Brain pericyte (primary cell): ENCODE data around the gene CATSPERZ.

Experiments
- DNase-seq: peaks from one replicate; pipeline ENCODE4 v3.0.0-alpha.2; 2012; ENCODE audit warnings: low read depth, low spot score

Gene CATSPERZ

GRCh38 chr11:64284962-64285884 is 14.9 kb upstream of the CATSPERZ start, which contains the start of gene GPR137:
GPR137 (plus strand) TSS chr11:64285848; CDS start chr11:64286525, 677 bp downstream.
- DNase-seq: no peak

GRCh38 chr11:64285885-64286800 is 14.0 kb upstream of the CATSPERZ start:
- no peak for DNase-seq

DNA sequence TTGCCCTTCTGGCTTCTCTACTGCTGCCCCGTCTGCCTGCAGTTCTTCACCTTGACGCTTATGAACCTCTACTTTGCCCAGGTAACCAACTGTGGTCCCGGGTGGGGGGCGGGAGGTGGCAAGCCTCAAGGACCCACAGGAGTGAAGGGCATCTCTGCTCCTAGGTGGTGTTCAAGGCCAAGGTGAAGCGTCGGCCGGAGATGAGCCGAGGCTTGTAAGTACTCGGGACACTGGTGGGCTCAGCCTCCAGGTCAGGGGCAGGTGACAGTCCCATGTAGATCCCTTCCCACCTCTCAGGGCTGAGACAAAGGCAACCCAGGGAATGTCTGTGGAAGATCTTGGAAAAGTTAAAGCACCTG is 13.4 kb upstream of the CATSPERZ start:
- DNase-seq: no peak

GRCh38 chr11:64287676-64288352 is 12.3 kb upstream of the CATSPERZ start:
- no peak for DNase-seq

- no peak for DNase-seq
Observed at GRCh38 chr11:64288353-64288750, 11.8 kb upstream of the CATSPERZ start.

GRCh38 chr11:64289002-64289564 is 11.1 kb upstream of the CATSPERZ start:
- no peak for DNase-seq

DNA sequence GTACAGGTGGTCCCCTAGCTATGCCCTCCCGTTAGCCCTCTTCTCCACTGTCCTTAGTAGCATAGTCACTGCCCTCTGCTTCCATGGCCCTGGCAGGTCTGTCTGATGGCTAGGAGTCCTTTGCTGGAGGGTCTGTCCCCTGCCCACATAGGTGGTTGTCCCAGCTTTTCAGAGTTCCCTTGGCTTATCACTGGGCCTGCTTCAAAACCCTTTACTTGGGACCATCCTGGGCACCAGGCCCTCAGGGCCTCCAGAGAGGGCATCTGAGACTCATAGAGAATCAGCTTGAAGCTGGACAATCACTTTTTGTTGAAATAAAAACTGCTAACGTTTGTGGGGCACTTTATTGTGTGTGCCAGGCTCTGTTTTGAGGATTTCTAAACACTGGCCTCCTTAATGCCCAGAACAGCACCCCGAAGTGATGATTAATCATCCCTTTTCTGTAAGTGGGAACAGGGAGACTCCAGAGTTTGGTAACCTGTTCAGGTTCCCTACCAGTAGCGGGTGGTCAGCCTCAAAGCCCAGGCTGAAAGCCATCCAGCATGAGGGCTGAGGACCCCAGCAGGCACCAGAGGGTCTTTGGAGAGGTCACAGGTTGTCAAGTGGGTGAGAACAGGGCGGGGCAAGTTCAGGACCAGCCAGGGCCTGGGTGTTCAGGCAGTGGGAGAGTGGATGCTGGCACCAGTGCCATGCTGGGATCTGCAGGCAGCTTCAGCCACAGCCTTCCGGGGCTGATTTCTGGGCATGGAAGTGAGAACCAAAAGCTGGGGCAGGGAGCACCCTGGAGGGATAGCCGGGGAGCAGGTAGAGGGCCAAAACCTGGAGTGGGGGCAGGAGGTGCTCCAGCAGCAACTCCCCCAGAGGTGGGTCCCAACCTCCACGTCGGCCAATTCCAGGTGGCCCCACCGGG is 9.6 kb upstream of the CATSPERZ start:
- DNase-seq: no peak

GRCh38 chr11:64291262-64291751 is 8.9 kb upstream of the CATSPERZ start, which contains the start of gene KCNK4:
KCNK4 (plus strand) TSS chr11:64291302; CDS start chr11:64293019, 1,717 bp downstream.
- no peak for DNase-seq

GRCh38 chr11:64291752-64292459 is 8.3 kb upstream of the CATSPERZ start:
- DNase-seq: no peak

DNA sequence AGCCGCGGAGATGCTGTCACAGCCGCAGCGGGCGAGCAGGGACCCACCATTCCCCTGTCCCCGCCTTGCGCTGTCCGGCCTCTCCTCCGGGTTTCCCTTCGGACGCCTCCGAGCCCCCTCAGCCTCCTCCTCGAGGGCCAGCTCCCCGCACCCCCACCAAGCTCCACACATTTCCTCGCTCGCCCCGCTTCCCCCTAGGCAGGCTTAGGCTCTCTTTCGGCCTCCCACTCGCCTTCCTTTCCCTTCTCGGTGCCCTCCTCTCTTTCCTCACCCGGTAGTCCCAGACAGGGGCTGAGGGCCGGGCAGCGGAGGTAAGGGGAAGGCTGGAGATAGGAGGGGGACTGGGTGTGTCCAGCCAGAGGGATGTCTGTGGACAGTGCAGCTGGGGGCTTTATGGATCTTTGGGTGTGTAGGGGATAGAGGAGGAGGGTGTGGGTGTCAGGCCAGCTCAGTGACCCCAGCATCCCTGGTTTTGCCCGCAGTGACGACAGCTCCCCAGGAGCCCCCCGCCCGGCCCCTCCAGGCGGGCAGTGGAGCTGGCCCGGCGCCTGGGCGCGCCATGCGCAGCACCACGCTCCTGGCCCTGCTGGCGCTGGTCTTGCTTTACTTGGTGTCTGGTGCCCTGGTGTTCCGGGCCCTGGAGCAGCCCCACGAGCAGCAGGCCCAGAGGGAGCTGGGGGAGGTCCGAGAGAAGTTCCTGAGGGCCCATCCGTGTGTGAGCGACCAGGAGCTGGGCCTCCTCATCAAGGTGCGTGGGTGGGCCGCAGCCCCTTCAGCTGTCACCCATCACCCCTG is 7.5 kb upstream of the CATSPERZ start:
- no peak for DNase-seq

- DNase-seq: no peak
Observed at GRCh38 chr11:64294774-64295173, 5.4 kb upstream of the CATSPERZ start.

- no peak for DNase-seq
Observed at GRCh38 chr11:64295760-64296159, 4.4 kb upstream of the CATSPERZ start.

DNA sequence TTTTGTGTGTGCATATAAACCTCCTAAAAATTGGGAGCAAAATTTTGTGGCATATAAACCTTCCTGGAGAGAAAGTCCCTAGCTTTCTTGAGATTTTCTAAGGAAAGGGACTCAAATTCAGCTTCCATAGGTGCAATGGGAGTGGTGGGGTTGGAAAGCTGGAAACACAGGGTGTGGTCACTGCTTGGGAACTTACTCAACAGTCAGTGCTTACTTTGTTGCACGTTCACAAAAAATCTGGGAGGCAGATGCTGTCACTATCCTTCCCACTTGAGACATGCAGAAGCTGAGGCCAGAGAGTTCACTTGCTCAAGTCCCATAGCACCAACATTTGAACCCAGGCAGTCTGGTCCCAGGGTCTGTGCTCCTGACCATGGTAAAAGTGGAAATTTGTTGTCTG is 3.9 kb upstream of the CATSPERZ start:
- no peak for DNase-seq

GRCh38 chr11:64296830-64297698 is 3.1 kb upstream of the CATSPERZ start:
- DNase-seq: no peak

DNA sequence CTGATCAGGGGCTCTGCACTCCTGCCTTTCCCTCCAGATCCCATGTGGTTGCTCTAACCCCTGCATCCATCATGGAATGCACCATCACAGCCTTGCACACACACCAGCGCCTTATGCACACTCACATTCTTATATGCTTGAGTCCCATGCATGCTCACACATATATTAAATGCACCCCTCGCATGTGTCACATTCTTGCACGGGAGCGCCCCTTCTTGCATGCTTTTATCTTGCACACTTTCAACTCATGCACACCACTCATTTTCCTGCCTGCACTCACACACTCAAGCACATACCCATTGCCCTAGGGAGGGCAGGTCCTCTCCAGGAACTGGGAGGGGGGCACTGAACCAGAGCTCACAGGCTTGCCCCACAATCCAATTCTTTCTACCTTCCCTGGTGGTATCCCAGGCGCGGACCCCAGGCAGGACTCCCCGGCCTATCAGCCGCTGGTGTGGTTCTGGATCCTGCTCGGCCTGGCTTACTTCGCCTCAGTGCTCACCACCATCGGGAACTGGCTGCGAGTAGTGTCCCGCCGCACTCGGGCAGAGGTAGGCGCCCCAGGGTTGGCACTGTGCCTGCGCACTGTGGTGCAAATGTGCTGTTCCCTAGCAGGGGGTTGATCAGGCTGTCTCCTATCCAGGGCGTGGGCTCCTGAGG is 2.3 kb upstream of the CATSPERZ start:
- no peak for DNase-seq

- no peak for DNase-seq
Observed at GRCh38 chr11:64298966-64299846, 952 bp upstream of the CATSPERZ start.
